HepG2 (cell line): Measurements from ENCODE around the gene PREX1. TPM values are rescaled to one million over a fixed set of nuclear protein-coding genes. Genes with fewer than 3 reads are reported as not detected.

ENCODE experiments used
- ATAC-seq: fragments of 200-7000 bp; cut with Tn5 transposase; 3 replicates; pipeline ENCODE4 v1.9.1; 2020; ENCODE audit warnings: mild to moderate bottlenecking, moderate library complexity
- BruUV-seq: library from RNA; stranded (reverse); fragments of 400-500 nt; replicated peaks from 2 replicates; lab custom pipeline; 2021; lab: Mats Ljungman, UMichigan
- CTCF ChIA-PET: fragments of 300-600 bp; formaldehyde crosslinking; extraction: SDS; loops from one replicate; lab custom pipeline; 2021; ENCODE audit warnings: low total read pairs, inconsistent platforms, low intra/inter-chr PET ratio; lab: Yijun Ruan, JAX
- POLR2A ChIA-PET: fragments of 350-600 bp; sonication (Branson Sonifier 250); formaldehyde crosslinking; loops from one replicate; lab custom pipeline; 2020; ENCODE audit warnings: antibody characterized with exemption, inconsistent platforms; lab: Yijun Ruan, JAX
- DNase-seq: peaks from one replicate; pipeline ENCODE4 v3.0.0-alpha.2; 2015; ENCODE audit warnings: low spot score
- FAIRE-seq: peaks from 3 replicates; lab custom pipeline; 2011; peaks lifted over from hg19 to GRCh38; lab: Jason Lieb, UNC
- H2AFZ ChIP-seq: one replicate; pipeline ENCODE4 v1.6.1; 2011; ENCODE audit warnings: low read length, inconsistent platforms
- H3K27ac ChIP-seq: fragments of 300-600 bp; 3 replicates; pipeline ENCODE4 v1.8.0; 2011; ENCODE audit warnings: mixed run types, mild to moderate bottlenecking, mixed read lengths, low read length, inconsistent platforms; ENCODE audit not compliant: insufficient read depth; ENCODE audit errors: extremely low read length
- H3K27me3 ChIP-seq, 2 experiments: fragments of 200-600 bp in 1 of 2; 2 replicates in 1 of 2; 3 replicates in 1 of 2; pipeline versions ENCODE4 v1.6.0 to v1.8.0; 2011; ENCODE audit warnings: low read length in 2 of 2, mild to moderate bottlenecking in 2 of 2, moderate library complexity in 2 of 2, inconsistent platforms in 1 of 2; ENCODE audit not compliant: insufficient read depth in 2 of 2, control insufficient read depth in 1 of 2
- H3K36me3 ChIP-seq, 2 experiments: fragments of 200-600 bp in 1 of 2; replicated peaks in 1 of 2; 2 replicates in 1 of 2; 3 replicates in 1 of 2; pipeline versions ENCODE4 v1.5.1 to v1.8.0; 2011; ENCODE audit warnings: low read length in 2 of 2, inconsistent platforms in 1 of 2; ENCODE audit not compliant: insufficient read depth in 2 of 2, control insufficient read depth in 1 of 2
- H3K4me1 ChIP-seq: 2 replicates; pipeline ENCODE4 v1.5.1; 2012; ENCODE audit warnings: low read length, inconsistent platforms; ENCODE audit not compliant: insufficient read depth
- H3K4me2 ChIP-seq: 2 replicates; pipeline ENCODE4 v1.6.0; 2011; ENCODE audit warnings: low read depth, low read length, inconsistent platforms
- H3K4me3 ChIP-seq, 3 experiments: fragments of 200-600 bp in 1 of 3; sonication (generic), shearing (Covaris generic) in 1 of 3; replicated peaks in 1 of 3; 2 replicates each; pipeline ENCODE4 v1.5.1; 2011 to 2016; ENCODE audit warnings: low read length in 3 of 3, inconsistent platforms in 2 of 3, low read depth in 2 of 3, mild to moderate bottlenecking in 2 of 3, control low read depth in 1 of 3, mixed read lengths in 1 of 3; ENCODE audit not compliant: insufficient read depth in 1 of 3
- H3K79me2 ChIP-seq: one replicate; pipeline ENCODE4 v1.6.1; 2011; ENCODE audit warnings: low read length, inconsistent platforms; ENCODE audit not compliant: insufficient read depth
- H3K9ac ChIP-seq: 2 replicates; pipeline ENCODE4 v1.6.0; 2011; ENCODE audit warnings: mild to moderate bottlenecking, low read depth, low read length, inconsistent platforms; ENCODE audit not compliant: insufficient read depth
- H3K9me3 ChIP-seq: 2 replicates; pipeline ENCODE4 v1.5.1; 2012; ENCODE audit warnings: mild to moderate bottlenecking, low read length
- H4K20me1 ChIP-seq: 2 replicates; pipeline ENCODE4 v1.6.0; 2011; ENCODE audit warnings: inconsistent platforms, mild to moderate bottlenecking, low read length, moderate library complexity; ENCODE audit not compliant: insufficient read depth
- ETV5 ChIP-seq: IDR thresholded peaks from 2 replicates; pipeline ENCODE4 v1.6.1; 2018; ENCODE audit warnings: missing biosample characterization, missing genetic modification reagents, inconsistent platforms, borderline replicate concordance
- HOXD1 ChIP-seq: sonication (generic); formaldehyde crosslinking; IDR thresholded peaks from 2 replicates; pipeline ENCODE4 v1.5.0; 2020; ENCODE audit warnings: missing genetic modification reagents
- JDP2 ChIP-seq: sonication (generic); formaldehyde crosslinking; IDR thresholded peaks from 2 replicates; pipeline ENCODE4 v1.8.1; 2022; ENCODE audit warnings: missing genetic modification reagents, borderline replicate concordance
- ZC3H4 ChIP-seq: sonication (generic); formaldehyde crosslinking; IDR thresholded peaks from 2 replicates; pipeline ENCODE4 v1.4.0; 2020; ENCODE audit warnings: missing genetic modification reagents, borderline replicate concordance
- ZFP90 ChIP-seq: sonication (generic); formaldehyde crosslinking; IDR thresholded peaks from 2 replicates; pipeline ENCODE4 v1.8.0; 2022; ENCODE audit warnings: missing genetic modification reagents, mild to moderate bottlenecking, inconsistent platforms, borderline replicate concordance
- ZMYM3 ChIP-seq: sonication (generic); formaldehyde crosslinking; IDR thresholded peaks from 2 replicates; pipeline ENCODE4 v1.5.1; 2020; ENCODE audit warnings: mild to moderate bottlenecking, missing genetic modification reagents
- ZNF34 ChIP-seq: sonication (generic); formaldehyde crosslinking; IDR thresholded peaks from 2 replicates; pipeline ENCODE4 v1.4.0; 2020; ENCODE audit warnings: mild to moderate bottlenecking, missing genetic modification reagents, borderline replicate concordance
- ZNF350 ChIP-seq: sonication (generic); formaldehyde crosslinking; IDR thresholded peaks from 2 replicates; pipeline ENCODE4 v1.4.0; 2020; ENCODE audit warnings: mild to moderate bottlenecking, low read depth, missing genetic modification reagents, borderline replicate concordance
- ZNF670 ChIP-seq: sonication (generic); formaldehyde crosslinking; IDR thresholded peaks from 2 replicates; pipeline ENCODE4 v1.8.0; 2022; ENCODE audit warnings: mild to moderate bottlenecking, missing genetic modification reagents, borderline replicate concordance
- ZNF790 ChIP-seq: sonication (generic); formaldehyde crosslinking; IDR thresholded peaks from 2 replicates; pipeline ENCODE4 v1.8.0; 2022; ENCODE audit warnings: missing genetic modification reagents, mild to moderate bottlenecking, borderline replicate concordance
- ZSCAN12 ChIP-seq: sonication (generic); formaldehyde crosslinking; IDR thresholded peaks from 2 replicates; pipeline ENCODE4 v1.9.0; 2021; ENCODE audit warnings: mild to moderate bottlenecking, missing genetic modification reagents
- ZSCAN21 ChIP-seq: sonication (generic); formaldehyde crosslinking; IDR thresholded peaks from 2 replicates; pipeline ENCODE4 v1.8.0; 2022; ENCODE audit warnings: mild to moderate bottlenecking, missing genetic modification reagents, moderate library complexity, borderline replicate concordance
- WGBS: methylation state at CpG from one replicate; pipeline ENCODE4 v1.1.6; 2017; ENCODE audit warnings: low lambda C conversion rate; 5-methylcytosine and 5-hydroxymethylcytosine counted together
- in situ Hi-C: cut with HindIII; loops from 2 replicates; pipeline ENCODE4 v1.10.0; 2017; ENCODE audit warnings: low pct_unique_long_range_greater_than_20kb; ENCODE audit not compliant: extremely low pct_ligation_motif_present
- intact Hi-C: fragments of 100-400 bp; cut with micrococcal nuclease; formaldehyde crosslinking; loops from one replicate; pipeline ENCODE4 v1.10.0; 2022; ENCODE audit not compliant: unreplicated experiment
- polyA plus RNA-seq, 8 experiments: library from polyadenylated mRNA; depleted of rRNA in 3 of 8; stranded (reverse) in 7 of 8; unstranded in 1 of 8; fragments of >200 nt; fragmentation: Illumina TruSeq in 4 of 8; extraction: Trizol in 4 of 8; gene quantifications; 2 replicates each; pipeline versions ENCODE4 v1.2.1 to v1.2.3, GENCODE V29; 2011 to 2016; ENCODE audit warnings: low read depth in 4 of 8, missing spikeins in 1 of 8, mixed read lengths in 1 of 8; ENCODE audit not compliant: insufficient read depth in 1 of 8
- total RNA-seq, 5 experiments: library from RNA; depleted of rRNA; stranded (reverse); fragments of >200 nt; fragmentation: Illumina TruSeq; extraction: Trizol; gene quantifications; 2 replicates each; pipeline ENCODE4 v1.2.3, GENCODE V29; 2016; ENCODE audit warnings: low read depth in 1 of 5
- TF ChIP-seq, protein P1 (sequence below): sonication (generic); formaldehyde crosslinking; IDR thresholded peaks from 2 replicates; pipeline ENCODE4 v1.9.0; 2021; ENCODE audit warnings: missing genetic modification reagents, mild to moderate bottlenecking, borderline replicate concordance
- TF ChIP-seq, protein P2 (sequence below): sonication (generic); formaldehyde crosslinking; IDR thresholded peaks from 2 replicates; pipeline ENCODE4 v1.4.0; 2020; ENCODE audit warnings: missing genetic modification reagents, mild to moderate bottlenecking, borderline replicate concordance
- TF ChIP-seq, protein P3 (sequence below): sonication (generic); formaldehyde crosslinking; conservative IDR thresholded peaks from 2 replicates; pipeline ENCODE4 v1.8.0; 2022; ENCODE audit warnings: mild to moderate bottlenecking, moderate library complexity, missing genetic modification reagents
- TF ChIP-seq, protein P4 (sequence below): sonication (generic); formaldehyde crosslinking; IDR thresholded peaks from 2 replicates; pipeline ENCODE4 v1.8.0; 2022; ENCODE audit warnings: mild to moderate bottlenecking, missing genetic modification reagents

Gene PREX1
- total and polyA plus RNA-seq, 2 of the 13 experiments (the other 11 are each of a cell fraction or from before 2014, with no cell fraction given), result 0.02 to 0.04 TPM

DNA sequence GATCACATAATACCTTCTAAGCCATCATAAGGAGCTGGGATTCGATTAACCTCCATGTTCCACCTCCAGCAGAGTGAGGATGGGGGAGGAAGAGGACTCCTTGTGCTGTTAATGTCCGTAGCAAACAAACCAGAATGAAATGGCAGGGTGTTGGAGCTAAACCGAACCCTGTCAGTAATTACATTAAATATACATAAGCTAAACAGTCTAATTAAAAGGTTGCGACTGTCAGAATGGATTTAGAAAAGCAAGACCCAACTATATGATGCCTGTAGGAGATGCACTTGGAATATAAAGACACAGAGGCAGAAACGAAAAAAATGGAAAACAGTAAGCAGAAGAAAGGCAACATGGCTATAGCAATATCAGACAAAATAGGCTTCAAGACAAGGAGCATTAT lies 13.2 kb downstream of the PREX1 start:
- intact Hi-C loops (loop anchor here (5.0 kb wide), 1 partner anchor 463 kb away; the partner anchor contains the start of gene ZNFX1), in situ Hi-C loops (no loop called here)
- no peak for FAIRE-seq
- Histone ChIP-seq H4K20me1 (no peaks in the 10 kb centered on the region; the same call in 1 of the 2 replicates), H3K9me3 (no peaks in the 10 kb centered on the region), H3K27me3 (peaks cover 3 to 69% of the 10 kb centered on the region in 2 experiments; a peak in 4 of 5 replicates), H2AFZ (no peak overlapping the region), H3K36me3 (no peaks in the 10 kb centered on the region), H3K4me1 (no peaks in the 10 kb centered on the region), H3K79me2 (no peaks in the 10 kb centered on the region), H3K4me3 (no peak overlapping the region), H3K9ac (no peak overlapping the region), H3K4me2 (no peak overlapping the region), H3K27ac (no peak overlapping the region)
- DNase-seq, result no peak
- ATAC-seq, result no peak
- whole genome bisulfite sequencing, result 4% methylated on average over 5 of the region's 5 CpGs
- POLR2A ChIA-PET, result no interaction called here
- no peak for TF ChIP-seq ETV5
- TF ChIP-seq ZNF34 (CRISPR knock-in tag), result no peak
- TF ChIP-seq ZFP90 (CRISPR knock-in tag), result no peak
- TF ChIP-seq, protein P1, sequence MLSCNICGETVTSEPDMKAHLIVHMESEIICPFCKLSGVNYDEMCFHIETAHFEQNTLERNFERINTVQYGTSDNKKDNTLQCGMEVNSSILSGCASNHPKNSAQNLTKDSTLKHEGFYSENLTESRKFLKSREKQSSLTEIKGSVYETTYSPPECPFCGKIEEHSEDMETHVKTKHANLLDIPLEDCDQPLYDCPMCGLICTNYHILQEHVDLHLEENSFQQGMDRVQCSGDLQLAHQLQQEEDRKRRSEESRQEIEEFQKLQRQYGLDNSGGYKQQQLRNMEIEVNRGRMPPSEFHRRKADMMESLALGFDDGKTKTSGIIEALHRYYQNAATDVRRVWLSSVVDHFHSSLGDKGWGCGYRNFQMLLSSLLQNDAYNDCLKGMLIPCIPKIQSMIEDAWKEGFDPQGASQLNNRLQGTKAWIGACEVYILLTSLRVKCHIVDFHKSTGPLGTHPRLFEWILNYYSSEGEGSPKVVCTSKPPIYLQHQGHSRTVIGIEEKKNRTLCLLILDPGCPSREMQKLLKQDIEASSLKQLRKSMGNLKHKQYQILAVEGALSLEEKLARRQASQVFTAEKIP (CRISPR knock-in tag), result no peak
- no peak for TF ChIP-seq JDP2 (CRISPR knock-in tag)
- TF ChIP-seq ZMYM3 (CRISPR knock-in tag), result no peak
- TF ChIP-seq ZNF350 (CRISPR knock-in tag), result no peak
- no peak for TF ChIP-seq ZSCAN21 (CRISPR knock-in tag)
- no peak for TF ChIP-seq ZC3H4 (CRISPR knock-in tag)
- TF ChIP-seq ZNF670 (CRISPR knock-in tag), result no peak
- TF ChIP-seq, protein P2, sequence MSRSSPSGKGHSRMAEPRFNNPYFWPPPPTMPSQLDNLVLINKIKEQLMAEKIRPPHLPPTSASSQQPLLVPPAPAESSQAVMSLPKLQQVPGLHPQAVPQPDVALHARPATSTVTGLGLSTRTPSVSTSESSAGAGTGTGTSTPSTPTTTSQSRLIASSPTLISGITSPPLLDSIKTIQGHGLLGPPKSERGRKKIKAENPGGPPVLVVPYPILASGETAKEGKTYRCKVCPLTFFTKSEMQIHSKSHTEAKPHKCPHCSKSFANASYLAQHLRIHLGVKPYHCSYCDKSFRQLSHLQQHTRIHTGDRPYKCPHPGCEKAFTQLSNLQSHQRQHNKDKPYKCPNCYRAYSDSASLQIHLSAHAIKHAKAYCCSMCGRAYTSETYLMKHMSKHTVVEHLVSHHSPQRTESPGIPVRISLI (CRISPR knock-in tag), result no peak
- TF ChIP-seq, protein P3, sequence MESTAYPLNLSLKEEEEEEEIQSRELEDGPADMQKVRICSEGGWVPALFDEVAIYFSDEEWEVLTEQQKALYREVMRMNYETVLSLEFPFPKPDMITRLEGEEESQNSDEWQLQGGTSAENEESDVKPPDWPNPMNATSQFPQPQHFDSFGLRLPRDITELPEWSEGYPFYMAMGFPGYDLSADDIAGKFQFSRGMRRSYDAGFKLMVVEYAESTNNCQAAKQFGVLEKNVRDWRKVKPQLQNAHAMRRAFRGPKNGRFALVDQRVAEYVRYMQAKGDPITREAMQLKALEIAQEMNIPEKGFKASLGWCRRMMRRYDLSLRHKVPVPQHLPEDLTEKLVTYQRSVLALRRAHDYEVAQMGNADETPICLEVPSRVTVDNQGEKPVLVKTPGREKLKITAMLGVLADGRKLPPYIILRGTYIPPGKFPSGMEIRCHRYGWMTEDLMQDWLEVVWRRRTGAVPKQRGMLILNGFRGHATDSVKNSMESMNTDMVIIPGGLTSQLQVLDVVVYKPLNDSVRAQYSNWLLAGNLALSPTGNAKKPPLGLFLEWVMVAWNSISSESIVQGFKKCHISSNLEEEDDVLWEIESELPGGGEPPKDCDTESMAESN (CRISPR knock-in tag), result no peak
- no peak for TF ChIP-seq ZSCAN12 (CRISPR knock-in tag)
- no peak for TF ChIP-seq ZNF790 (CRISPR knock-in tag)
- TF ChIP-seq, protein P4, sequence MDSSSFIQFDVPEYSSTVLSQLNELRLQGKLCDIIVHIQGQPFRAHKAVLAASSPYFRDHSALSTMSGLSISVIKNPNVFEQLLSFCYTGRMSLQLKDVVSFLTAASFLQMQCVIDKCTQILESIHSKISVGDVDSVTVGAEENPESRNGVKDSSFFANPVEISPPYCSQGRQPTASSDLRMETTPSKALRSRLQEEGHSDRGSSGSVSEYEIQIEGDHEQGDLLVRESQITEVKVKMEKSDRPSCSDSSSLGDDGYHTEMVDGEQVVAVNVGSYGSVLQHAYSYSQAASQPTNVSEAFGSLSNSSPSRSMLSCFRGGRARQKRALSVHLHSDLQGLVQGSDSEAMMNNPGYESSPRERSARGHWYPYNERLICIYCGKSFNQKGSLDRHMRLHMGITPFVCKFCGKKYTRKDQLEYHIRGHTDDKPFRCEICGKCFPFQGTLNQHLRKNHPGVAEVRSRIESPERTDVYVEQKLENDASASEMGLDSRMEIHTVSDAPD (CRISPR knock-in tag), result no peak
- no peak for TF ChIP-seq HOXD1 (CRISPR knock-in tag)
- CTCF ChIA-PET, result no interaction called here
- BruUV-seq, result no TSS peak
